Measurements from ENCODE around the gene PGF. TPM values are rescaled to one million over a fixed set of nuclear protein-coding genes. Genes with fewer than 3 reads are reported as not detected.

The PGF gene
- total RNA-seq, 4 donors from 2014 or later = 9.7 to 10.5 (median 10.1) TPM; not detected in 1

GRCh38 chr14:74951443-74952179, 3.8 kb downstream of the PGF start:
- WGBS, 2 donors (ENCODE audit: low coverage in 1 of 2) = 56 to 100% methylated on average over 1 to 15 of the region's 15 CpGs
- DNase-seq = no peak
- no peaks in the 10 kb centered on the region for H3K9me3 ChIP-seq
- H3K27ac ChIP-seq = peak overlapping the region; percentile 56 to 76 (median 65)
- TF ChIP-seq EP300 (IDR thresholded peaks at IDR 0.05; ENCODE audit: low read depth) (no peak), POLR2A (IDR thresholded peaks at IDR 0.05) (no peak), CTCF (IDR thresholded peaks at IDR 0.05) (no peak), POLR2AphosphoS5 (IDR thresholded peaks at IDR 0.05) (no peak)
- H3K36me3 ChIP-seq = no peaks in the 10 kb centered on the region
- peaks cover 23 to 32% (median 31%) of the 10 kb centered on the region in 4 donors for H3K4me1 ChIP-seq
- no peaks in the 10 kb centered on the region for H3K27me3 ChIP-seq
- no peak overlapping the region for H3K4me3 ChIP-seq
- intact Hi-C loops (cut with DNase I; ENCODE audit: low total_unique reads) = no loop called here
- in situ Hi-C loops (cut with MboI; ENCODE audit: low pct_ligation_motif_present in 1 of 4, low pct_unique_long_range_greater_than_20kb in 1 of 4, low sequenced_read_pairs in 3 of 4) = loop anchor here in 1 of 4 donors (10.0 kb wide), 1 partner anchor 133 kb away; no protein-coding TSS in a partner anchor

- H3K4me1 ChIP-seq = peaks cover 23 to 38% (median 33%) of the 10 kb centered on the region in 4 donors
- no peaks in the 10 kb centered on the region for H3K36me3 ChIP-seq
- H3K27me3 ChIP-seq = no peaks in the 10 kb centered on the region
- in situ Hi-C loops (cut with MboI; ENCODE audit: low pct_ligation_motif_present in 1 of 4, low pct_unique_long_range_greater_than_20kb in 1 of 4, low sequenced_read_pairs in 3 of 4) (loop anchor here in 1 of 4 donors (10.0 kb wide), 1 partner anchor 134 kb away; no protein-coding TSS in a partner anchor), intact Hi-C loops (cut with DNase I; ENCODE audit: low total_unique reads) (no loop called here)
- 58 to 60% methylated on average over 1 to 9 of the region's 9 CpGs for WGBS, 2 donors (ENCODE audit: low coverage in 1 of 2)
- DNase-seq = peak; percentile 49
- TF ChIP-seq EP300 (IDR thresholded peaks at IDR 0.05; ENCODE audit: low read depth) (no peak), CTCF (IDR thresholded peaks at IDR 0.05) (no peak), POLR2A (IDR thresholded peaks at IDR 0.05) (no peak), POLR2AphosphoS5 (IDR thresholded peaks at IDR 0.05) (no peak)
- no peak overlapping the region for H3K4me3 ChIP-seq
- H3K9me3 ChIP-seq = no peaks in the 10 kb centered on the region
- H3K27ac ChIP-seq = peak overlapping the region; percentile 56 to 76 (median 65)
These were observed 4.5 kb downstream of the PGF start for GRCh38 chr14:74950795-74951442.

- Histone ChIP-seq H3K36me3 (no peaks in the 10 kb centered on the region), H3K9me3 (no peaks in the 10 kb centered on the region), H3K4me3 (no peak overlapping the region), H3K27ac (peak overlapping the region in 1 of 4 donors; percentile 61), H3K4me1 (peaks cover 20 to 33% (median 28%) of the 10 kb centered on the region in 4 donors), H3K27me3 (no peaks in the 10 kb centered on the region)
- DNase-seq = no peak
- WGBS, 2 donors (ENCODE audit: low coverage in 1 of 2) = 81 to 83% methylated on average over 6 to 17 of the region's 17 CpGs
- TF ChIP-seq CTCF (IDR thresholded peaks at IDR 0.05) (no peak), POLR2A (IDR thresholded peaks at IDR 0.05) (no peak), EP300 (IDR thresholded peaks at IDR 0.05; ENCODE audit: low read depth) (no peak), POLR2AphosphoS5 (IDR thresholded peaks at IDR 0.05) (no peak)
- intact Hi-C loops (cut with DNase I; ENCODE audit: low total_unique reads) (loop anchor here (5.0 kb wide), 1 partner anchor 137 kb away; no protein-coding TSS in a partner anchor), in situ Hi-C loops (cut with MboI; ENCODE audit: low pct_ligation_motif_present in 1 of 4, low pct_unique_long_range_greater_than_20kb in 1 of 4, low sequenced_read_pairs in 3 of 4) (loop anchor here (10.0 to 25.0 kb wide), 3 partner anchors 125 to 137 kb away; no protein-coding TSS in a partner anchor)
These were observed 5.4 kb downstream of the PGF start for GRCh38 chr14:74949859-74950573.

Data from transverse colon (tissue), 4 donors.